ENCODE data around the gene ZNF33B.
"Not testable (repeated sequence)": the region's sequence is repeated elsewhere in the genome, so short reads cannot be mapped to it uniquely, and the experiment has no call there.

ZNF33B gene

GRCh38 chr10:42638055-42638820, at the start of gene ZNF33B:
Gene ZNF33B, minus strand, starts transcription at chr10:42638570. Its CDS starts 1,642 bp downstream, at chr10:42636928.
- peak; percentile 96 for DNase-seq

GRCh38 chr10:42684517-42684916, 46.1 kb upstream of the ZNF33B start:
- DNase-seq: no peak

- DNase-seq: no peak
Measured at GRCh38 chr10:42680267-42680666, 41.9 kb upstream of the ZNF33B start.

GRCh38 chr10:42665181-42665979, 27.0 kb upstream of the ZNF33B start:
- not testable (repeated sequence) for DNase-seq

- DNase-seq: no peak
Measured at GRCh38 chr10:42654419-42654818, 16.0 kb upstream of the ZNF33B start.

- no peak for DNase-seq
Measured at GRCh38 chr10:42652858-42653257, 14.5 kb upstream of the ZNF33B start.

- DNase-seq: no peak
Measured at GRCh38 chr10:42650374-42650773, 12.0 kb upstream of the ZNF33B start.

GRCh38 chr10:42648512-42648911, 10.1 kb upstream of the ZNF33B start:
- DNase-seq: no peak

- no peak for DNase-seq
Measured at GRCh38 chr10:42646687-42647640, 8.6 kb upstream of the ZNF33B start.

GRCh38 chr10:42646214-42646613, 7.8 kb upstream of the ZNF33B start:
- DNase-seq: no peak

- DNase-seq: no peak
Measured at GRCh38 chr10:42645516-42645915, 7.1 kb upstream of the ZNF33B start.

- DNase-seq: no peak
Measured at GRCh38 chr10:42645103-42645502, 6.7 kb upstream of the ZNF33B start.

- no peak for DNase-seq
Measured at GRCh38 chr10:42640610-42641229, 2.4 kb upstream of the ZNF33B start.

- no peak for DNase-seq
Measured at GRCh38 chr10:42638821-42639270, 476 bp upstream of the ZNF33B start.

GRCh38 chr10:42637648-42638054, 719 bp downstream of the ZNF33B start:
- peak; percentile 2 for DNase-seq

GRCh38 chr10:42637142-42637541, 1.2 kb downstream of the ZNF33B start:
- DNase-seq: no peak

GRCh38 chr10:42635098-42635497, 3.3 kb downstream of the ZNF33B start:
- no peak for DNase-seq

GRCh38 chr10:42632564-42632963, 5.8 kb downstream of the ZNF33B start:
- DNase-seq: no peak

GRCh38 chr10:42630537-42631134, 7.7 kb downstream of the ZNF33B start:
- no peak for DNase-seq

- no peak for DNase-seq
Measured at GRCh38 chr10:42623929-42624328, 14.4 kb downstream of the ZNF33B start.

GRCh38 chr10:42618424-42618823, 19.9 kb downstream of the ZNF33B start:
- DNase-seq: no peak

GRCh38 chr10:42615419-42615818, 23.0 kb downstream of the ZNF33B start:
- no peak for DNase-seq

All from stimulated activated CD4-positive, alpha-beta T cell treated with anti-CD3 and anti-CD28 coated beads, Interleukin-1b, Interleukin-23, amount 100 ng/mL, for 48 hours (primary cell).